K562 (cell line): ENCODE data around the gene APOL3. TPM values are rescaled to one million over a fixed set of nuclear protein-coding genes. Genes with fewer than 3 reads are reported as not detected.

ENCODE experiments used
- ARHGAP35 ChIP-seq: fragments of 450-650 bp; IDR thresholded peaks from 2 replicates; pipeline ENCODE4 v1.6.1; 2018; ENCODE audit not compliant: partially characterized antibody
- BRD4 ChIP-seq: fragments of 200-600 bp; sonication (generic); IDR thresholded peaks from 2 replicates; pipeline ENCODE4 v1.6.1; 2017; ENCODE audit warnings: inconsistent platforms
- CHCHD3 ChIP-seq: fragments of 250-450 bp; sonication (Bioruptor Pico); IDR thresholded peaks from 2 replicates; pipeline ENCODE4 v2.1.2; 2022; ENCODE audit warnings: mild to moderate bottlenecking
- EHMT2 ChIP-seq: fragments of 450-650 bp; IDR thresholded peaks from 2 replicates; pipeline ENCODE4 v1.6.1; 2018; ENCODE audit warnings: antibody characterized with exemption
- EP300 ChIP-seq: IDR thresholded peaks from 2 replicates; pipeline ENCODE4 v1.6.1; 2012; ENCODE audit warnings: low read length, improper control_type of control experiment
- GATA2 ChIP-seq: sonication (generic); formaldehyde crosslinking; IDR thresholded peaks from 2 replicates; pipeline ENCODE4 v1.4.0; 2020; ENCODE audit warnings: mild to moderate bottlenecking, missing genetic modification reagents
- L3MBTL2 ChIP-seq: fragments of 450-650 bp; IDR thresholded peaks from 2 replicates; pipeline ENCODE4 v1.6.1; 2016; ENCODE audit warnings: mild to moderate bottlenecking, moderate library complexity
- MBD2 ChIP-seq: sonication (generic); IDR thresholded peaks from 2 replicates; pipeline ENCODE4 v1.6.1; 2016; ENCODE audit warnings: low read depth, borderline replicate concordance
- MEIS2 ChIP-seq: fragments of 450-650 bp; IDR thresholded peaks from 2 replicates; pipeline ENCODE4 v1.6.1; 2014; ENCODE audit warnings: mild to moderate bottlenecking; ENCODE audit not compliant: partially characterized antibody
- NFATC3 ChIP-seq: fragments of 450-650 bp; IDR thresholded peaks from 2 replicates; pipeline ENCODE4 v1.6.1; 2017; ENCODE audit warnings: mild to moderate bottlenecking
- PHF20 ChIP-seq: fragments of 450-650 bp; IDR thresholded peaks from 2 replicates; pipeline ENCODE4 v1.6.1; 2018; ENCODE audit not compliant: partially characterized antibody
- PURB ChIP-seq: sonication (generic); formaldehyde crosslinking; IDR thresholded peaks from 2 replicates; pipeline ENCODE4 v1.9.0; 2021; ENCODE audit warnings: low read depth, mild to moderate bottlenecking, missing genetic modification reagents
- RCOR1 ChIP-seq, 2 experiments: IDR thresholded peaks; 2 replicates each; pipeline ENCODE4 v1.6.1; 2012; ENCODE audit warnings: low read depth in 2 of 2, low read length in 2 of 2, borderline replicate concordance in 1 of 2, improper control_type of control experiment in 1 of 2
- SIN3A ChIP-seq, 2 experiments: fragments of 150-350 bp in 1 of 2; IDR thresholded peaks; 2 replicates each; pipeline ENCODE4 v1.6.1; 2011 to 2016; ENCODE audit warnings: borderline replicate concordance in 2 of 2, low read depth in 2 of 2, low read length in 2 of 2, mild to moderate bottlenecking in 2 of 2, moderate library complexity in 2 of 2; ENCODE audit not compliant: control insufficient read depth in 1 of 2
- TCF7 ChIP-seq: sonication (generic); IDR thresholded peaks from 2 replicates; pipeline ENCODE4 v1.6.1; 2016; ENCODE audit warnings: antibody characterized with exemption, borderline replicate concordance
- TEAD4 ChIP-seq, 2 experiments: sonication (generic) in 1 of 2; formaldehyde crosslinking in 1 of 2; IDR thresholded peaks; 2 replicates each; pipeline versions ENCODE4 v1.6.1 to v1.8.0; 2012 to 2022; ENCODE audit warnings: borderline replicate concordance in 1 of 2, inconsistent platforms in 1 of 2, low read length in 1 of 2, mild to moderate bottlenecking in 1 of 2, missing genetic modification reagents in 1 of 2
- ZKSCAN8 ChIP-seq: fragments of 200-800 bp; sonication (Bioruptor generic); IDR thresholded peaks from 2 replicates; pipeline ENCODE4 v1.6.1; 2016; ENCODE audit warnings: missing genetic modification characterization, missing compliant biosample characterization
- ZNF212 ChIP-seq: fragments of 450-650 bp; formaldehyde crosslinking; IDR thresholded peaks from 2 replicates; pipeline ENCODE4 v1.4.0; 2020; ENCODE audit warnings: mild to moderate bottlenecking
- ZNF232 ChIP-seq: sonication (generic); formaldehyde crosslinking; IDR thresholded peaks from 2 replicates; pipeline ENCODE4 v1.8.0; 2022; ENCODE audit warnings: mild to moderate bottlenecking, missing genetic modification reagents
- ZNF507 ChIP-seq: conservative IDR thresholded peaks from 2 replicates; pipeline ENCODE4 v1.6.1; 2017; ENCODE audit warnings: missing genetic modification characterization, missing compliant biosample characterization
- ZNF512 ChIP-seq: IDR thresholded peaks from 2 replicates; pipeline ENCODE4 v1.6.1; 2016; ENCODE audit warnings: missing genetic modification characterization, missing compliant biosample characterization
- polyA plus RNA-seq, 8 experiments: library from polyadenylated mRNA; depleted of rRNA in 4 of 8; stranded (reverse) in 5 of 8; unstranded in 3 of 8; fragments of >200 nt; fragmentation: Nextera tagmentation in 2 of 8; fragmentation: Illumina TruSeq in 1 of 8; extraction: Ambion mirVana in 2 of 8; extraction: Trizol in 1 of 8; gene quantifications; 2 replicates each; pipeline versions ENCODE4 v1.2.1 to v1.2.3, GENCODE V29; 2011 to 2014; ENCODE audit warnings: inconsistent platforms in 1 of 8, missing spikeins in 1 of 8
- total RNA-seq, 7 experiments: library from RNA; depleted of rRNA in 6 of 7; stranded (reverse); fragments of >200 nt in 6 of 7; fragmentation: Illumina TruSeq in 2 of 7; extraction: Trizol in 2 of 7; gene quantifications; 2 replicates each; pipeline versions ENCODE4 v1.2.1 to v1.2.3, GENCODE V29; 2011 to 2021; ENCODE audit warnings: low replicate concordance in 1 of 7
- TF ChIP-seq, protein P1 (sequence below): fragments of 450-650 bp; IDR thresholded peaks from 2 replicates; pipeline ENCODE4 v1.6.1; 2014; ENCODE audit warnings: low read depth, mild to moderate bottlenecking, moderate library complexity, borderline replicate concordance
- TF ChIP-seq, protein P2 (sequence below): sonication (generic); formaldehyde crosslinking; IDR thresholded peaks from 2 replicates; pipeline ENCODE4 v1.8.0; 2023; ENCODE audit warnings: mild to moderate bottlenecking, missing genetic modification reagents
- TF ChIP-seq, protein P3 (sequence below): fragments of 450-650 bp; formaldehyde crosslinking; conservative IDR thresholded peaks from 2 replicates; pipeline ENCODE4 v1.4.0; 2022; ENCODE audit warnings: mild to moderate bottlenecking, missing genetic modification characterization

APOL3 gene
- total and polyA plus RNA-seq, 9 of the 15 experiments (the other 6 are each of a cell fraction or from before 2014, with no cell fraction given), result 0.25 to 1.1 (median 0.56) TPM; not detected in 1

GRCh38 chr22:36201630-36202319 is 41.2 kb upstream of the APOL3 start, which contains the start of gene APOL4 (continued):
- TF ChIP-seq RCOR1 (IDR thresholded peaks at IDR 0.05; ENCODE audit: borderline replicate concordance in 1 of 2, low read depth in 2 of 2, low read length in 2 of 2), result peak; percentile 54 to 82; a peak in 3 of 4 replicates
- no peak for TF ChIP-seq BRD4
- TF ChIP-seq PURB (CRISPR knock-in tag), result no peak
- TF ChIP-seq EP300, result peak; percentile 79
- no peak for TF ChIP-seq EHMT2
- TF ChIP-seq ZNF512 (tag), result no peak
- TF ChIP-seq SIN3A (IDR thresholded peaks at IDR 0.05; ENCODE audit: borderline replicate concordance in 2 of 2, control insufficient read depth in 1 of 2, low read depth in 2 of 2, low read length in 2 of 2), result peak in 1 of 2 experiments; percentile 6; a peak in 1 of 4 replicates
- no peak for TF ChIP-seq ZNF507 (tag)
- TF ChIP-seq, protein P1, sequence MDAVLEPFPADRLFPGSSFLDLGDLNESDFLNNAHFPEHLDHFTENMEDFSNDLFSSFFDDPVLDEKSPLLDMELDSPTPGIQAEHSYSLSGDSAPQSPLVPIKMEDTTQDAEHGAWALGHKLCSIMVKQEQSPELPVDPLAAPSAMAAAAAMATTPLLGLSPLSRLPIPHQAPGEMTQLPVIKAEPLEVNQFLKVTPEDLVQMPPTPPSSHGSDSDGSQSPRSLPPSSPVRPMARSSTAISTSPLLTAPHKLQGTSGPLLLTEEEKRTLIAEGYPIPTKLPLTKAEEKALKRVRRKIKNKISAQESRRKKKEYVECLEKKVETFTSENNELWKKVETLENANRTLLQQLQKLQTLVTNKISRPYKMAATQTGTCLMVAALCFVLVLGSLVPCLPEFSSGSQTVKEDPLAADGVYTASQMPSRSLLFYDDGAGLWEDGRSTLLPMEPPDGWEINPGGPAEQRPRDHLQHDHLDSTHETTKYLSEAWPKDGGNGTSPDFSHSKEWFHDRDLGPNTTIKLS, result no peak
- TF ChIP-seq CHCHD3 (CRISPR knock-in tag), result no peak
- TF ChIP-seq MBD2, result no peak
- no peak for TF ChIP-seq ZNF232 (CRISPR knock-in tag)
- peak; percentile 13; the same call in 1 of the 2 replicates for TF ChIP-seq TEAD4 (IDR thresholded peaks at IDR 0.05; ENCODE audit: low read length)
- no peak for TF ChIP-seq TEAD4 (CRISPR knock-in tag; IDR thresholded peaks at IDR 0.05; ENCODE audit: borderline replicate concordance)
- TF ChIP-seq, protein P2, sequence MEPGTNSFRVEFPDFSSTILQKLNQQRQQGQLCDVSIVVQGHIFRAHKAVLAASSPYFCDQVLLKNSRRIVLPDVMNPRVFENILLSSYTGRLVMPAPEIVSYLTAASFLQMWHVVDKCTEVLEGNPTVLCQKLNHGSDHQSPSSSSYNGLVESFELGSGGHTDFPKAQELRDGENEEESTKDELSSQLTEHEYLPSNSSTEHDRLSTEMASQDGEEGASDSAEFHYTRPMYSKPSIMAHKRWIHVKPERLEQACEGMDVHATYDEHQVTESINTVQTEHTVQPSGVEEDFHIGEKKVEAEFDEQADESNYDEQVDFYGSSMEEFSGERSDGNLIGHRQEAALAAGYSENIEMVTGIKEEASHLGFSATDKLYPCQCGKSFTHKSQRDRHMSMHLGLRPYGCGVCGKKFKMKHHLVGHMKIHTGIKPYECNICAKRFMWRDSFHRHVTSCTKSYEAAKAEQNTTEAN (CRISPR knock-in tag), result no peak
- no peak for TF ChIP-seq ARHGAP35
- peak; percentile 76 for TF ChIP-seq L3MBTL2
- TF ChIP-seq GATA2, result no peak
- TF ChIP-seq PHF20, result peak; percentile 26
- no peak for TF ChIP-seq NFATC3
- TF ChIP-seq, protein P3, sequence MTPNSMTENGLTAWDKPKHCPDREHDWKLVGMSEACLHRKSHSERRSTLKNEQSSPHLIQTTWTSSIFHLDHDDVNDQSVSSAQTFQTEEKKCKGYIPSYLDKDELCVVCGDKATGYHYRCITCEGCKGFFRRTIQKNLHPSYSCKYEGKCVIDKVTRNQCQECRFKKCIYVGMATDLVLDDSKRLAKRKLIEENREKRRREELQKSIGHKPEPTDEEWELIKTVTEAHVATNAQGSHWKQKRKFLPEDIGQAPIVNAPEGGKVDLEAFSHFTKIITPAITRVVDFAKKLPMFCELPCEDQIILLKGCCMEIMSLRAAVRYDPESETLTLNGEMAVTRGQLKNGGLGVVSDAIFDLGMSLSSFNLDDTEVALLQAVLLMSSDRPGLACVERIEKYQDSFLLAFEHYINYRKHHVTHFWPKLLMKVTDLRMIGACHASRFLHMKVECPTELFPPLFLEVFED (CRISPR knock-in tag), result no peak
- TF ChIP-seq ZKSCAN8, result no peak
- no peak for TF ChIP-seq ZNF212 (CRISPR knock-in tag)
- no peak for TF ChIP-seq MEIS2
- TF ChIP-seq TCF7, result no peak
